Liver (tissue), 3 donors: ENCODE measurements around the gene CCP110.

Source experiments
- FOXA1 ChIP-seq: IDR thresholded peaks from 2 replicates; pipeline ENCODE4 v1.6.1; 2016; ENCODE audit warnings: antibody characterized with exemption
- GABPA ChIP-seq, 2 donors: IDR thresholded peaks in 1 of 2; conservative IDR thresholded peaks in 1 of 2; 2 replicates each; pipeline ENCODE4 v1.6.1; 2016; ENCODE audit warnings: antibody characterized with exemption in 2 of 2, mild to moderate bottlenecking in 1 of 2, moderate library complexity in 1 of 2
- JUND ChIP-seq, 2 donors: IDR thresholded peaks; 2 replicates each; pipeline ENCODE4 v1.6.1; 2016; ENCODE audit warnings: antibody characterized with exemption in 2 of 2
- SP1 ChIP-seq: IDR thresholded peaks from 2 replicates; pipeline ENCODE4 v1.6.1; 2018; ENCODE audit warnings: antibody characterized with exemption, mild to moderate bottlenecking
- TAF1 ChIP-seq: conservative IDR thresholded peaks from 2 replicates; pipeline ENCODE4 v1.6.1; 2016; ENCODE audit warnings: antibody characterized with exemption, mild to moderate bottlenecking
- YY1 ChIP-seq: IDR thresholded peaks from 2 replicates; pipeline ENCODE4 v1.6.1; 2016; ENCODE audit warnings: antibody characterized with exemption, mild to moderate bottlenecking
- ZBTB33 ChIP-seq: IDR thresholded peaks from 2 replicates; pipeline ENCODE4 v1.6.1; 2016; ENCODE audit warnings: antibody characterized with exemption
- TF ChIP-seq, protein P1 (sequence below): fragments of 150-350 bp; IDR thresholded peaks from 2 replicates; pipeline ENCODE4 v1.5.1; 2017; ENCODE audit warnings: improper control_type of control experiment, low read depth, low read length; ENCODE audit not compliant: missing input control
- TF ChIP-seq, protein P2 (sequence below): IDR thresholded peaks from 2 replicates; pipeline ENCODE4 v1.6.1; 2016; ENCODE audit warnings: antibody characterized with exemption
- TF ChIP-seq, protein P3 (sequence below): IDR thresholded peaks from 2 replicates; pipeline ENCODE4 v1.6.1; 2016; ENCODE audit warnings: antibody characterized with exemption
- TF ChIP-seq, protein P4 (sequence below): IDR thresholded peaks from 2 replicates; pipeline ENCODE4 v1.6.1; 2016; ENCODE audit warnings: antibody characterized with exemption, mild to moderate bottlenecking
- donor health status: healthy.
- donor health status: healthy.

- TF ChIP-seq FOXA1, result no peak
- no peak for TF ChIP-seq TAF1
- TF ChIP-seq, protein P1, sequence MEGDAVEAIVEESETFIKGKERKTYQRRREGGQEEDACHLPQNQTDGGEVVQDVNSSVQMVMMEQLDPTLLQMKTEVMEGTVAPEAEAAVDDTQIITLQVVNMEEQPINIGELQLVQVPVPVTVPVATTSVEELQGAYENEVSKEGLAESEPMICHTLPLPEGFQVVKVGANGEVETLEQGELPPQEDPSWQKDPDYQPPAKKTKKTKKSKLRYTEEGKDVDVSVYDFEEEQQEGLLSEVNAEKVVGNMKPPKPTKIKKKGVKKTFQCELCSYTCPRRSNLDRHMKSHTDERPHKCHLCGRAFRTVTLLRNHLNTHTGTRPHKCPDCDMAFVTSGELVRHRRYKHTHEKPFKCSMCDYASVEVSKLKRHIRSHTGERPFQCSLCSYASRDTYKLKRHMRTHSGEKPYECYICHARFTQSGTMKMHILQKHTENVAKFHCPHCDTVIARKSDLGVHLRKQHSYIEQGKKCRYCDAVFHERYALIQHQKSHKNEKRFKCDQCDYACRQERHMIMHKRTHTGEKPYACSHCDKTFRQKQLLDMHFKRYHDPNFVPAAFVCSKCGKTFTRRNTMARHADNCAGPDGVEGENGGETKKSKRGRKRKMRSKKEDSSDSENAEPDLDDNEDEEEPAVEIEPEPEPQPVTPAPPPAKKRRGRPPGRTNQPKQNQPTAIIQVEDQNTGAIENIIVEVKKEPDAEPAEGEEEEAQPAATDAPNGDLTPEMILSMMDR, result no peak
- TF ChIP-seq SP1, result no peak
- no peak for TF ChIP-seq YY1
- TF ChIP-seq, protein P2, sequence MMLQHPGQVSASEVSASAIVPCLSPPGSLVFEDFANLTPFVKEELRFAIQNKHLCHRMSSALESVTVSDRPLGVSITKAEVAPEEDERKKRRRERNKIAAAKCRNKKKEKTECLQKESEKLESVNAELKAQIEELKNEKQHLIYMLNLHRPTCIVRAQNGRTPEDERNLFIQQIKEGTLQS, result no peak
- TF ChIP-seq ZBTB33, result no peak
- no peak for TF ChIP-seq JUND (IDR thresholded peaks at IDR 0.05)
- TF ChIP-seq, protein P3, sequence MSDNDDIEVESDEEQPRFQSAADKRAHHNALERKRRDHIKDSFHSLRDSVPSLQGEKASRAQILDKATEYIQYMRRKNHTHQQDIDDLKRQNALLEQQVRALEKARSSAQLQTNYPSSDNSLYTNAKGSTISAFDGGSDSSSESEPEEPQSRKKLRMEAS, result no peak
- TF ChIP-seq, protein P4, sequence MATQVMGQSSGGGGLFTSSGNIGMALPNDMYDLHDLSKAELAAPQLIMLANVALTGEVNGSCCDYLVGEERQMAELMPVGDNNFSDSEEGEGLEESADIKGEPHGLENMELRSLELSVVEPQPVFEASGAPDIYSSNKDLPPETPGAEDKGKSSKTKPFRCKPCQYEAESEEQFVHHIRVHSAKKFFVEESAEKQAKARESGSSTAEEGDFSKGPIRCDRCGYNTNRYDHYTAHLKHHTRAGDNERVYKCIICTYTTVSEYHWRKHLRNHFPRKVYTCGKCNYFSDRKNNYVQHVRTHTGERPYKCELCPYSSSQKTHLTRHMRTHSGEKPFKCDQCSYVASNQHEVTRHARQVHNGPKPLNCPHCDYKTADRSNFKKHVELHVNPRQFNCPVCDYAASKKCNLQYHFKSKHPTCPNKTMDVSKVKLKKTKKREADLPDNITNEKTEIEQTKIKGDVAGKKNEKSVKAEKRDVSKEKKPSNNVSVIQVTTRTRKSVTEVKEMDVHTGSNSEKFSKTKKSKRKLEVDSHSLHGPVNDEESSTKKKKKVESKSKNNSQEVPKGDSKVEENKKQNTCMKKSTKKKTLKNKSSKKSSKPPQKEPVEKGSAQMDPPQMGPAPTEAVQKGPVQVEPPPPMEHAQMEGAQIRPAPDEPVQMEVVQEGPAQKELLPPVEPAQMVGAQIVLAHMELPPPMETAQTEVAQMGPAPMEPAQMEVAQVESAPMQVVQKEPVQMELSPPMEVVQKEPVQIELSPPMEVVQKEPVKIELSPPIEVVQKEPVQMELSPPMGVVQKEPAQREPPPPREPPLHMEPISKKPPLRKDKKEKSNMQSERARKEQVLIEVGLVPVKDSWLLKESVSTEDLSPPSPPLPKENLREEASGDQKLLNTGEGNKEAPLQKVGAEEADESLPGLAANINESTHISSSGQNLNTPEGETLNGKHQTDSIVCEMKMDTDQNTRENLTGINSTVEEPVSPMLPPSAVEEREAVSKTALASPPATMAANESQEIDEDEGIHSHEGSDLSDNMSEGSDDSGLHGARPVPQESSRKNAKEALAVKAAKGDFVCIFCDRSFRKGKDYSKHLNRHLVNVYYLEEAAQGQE, result no peak
- no peak for TF ChIP-seq GABPA (IDR thresholded peaks at IDR 0.05 in 1 of 2, conservative IDR thresholded peaks at IDR 0.05 in 1 of 2)
These were observed 49.1 kb upstream of the CCP110 start for GRCh38 chr16:19474617-19475016.
